Measurements from ENCODE around the gene PRCP. TPM values are rescaled to one million over a fixed set of nuclear protein-coding genes. Genes with fewer than 3 reads are reported as not detected.

PRCP gene
- total RNA-seq, 1 donor from 2014 or later: 62.0 TPM

- no peak for TF ChIP-seq EZH2 (IDR thresholded peaks at IDR 0.05; ENCODE audit: insufficient read depth, low read length)
- TF ChIP-seq, protein P1, sequence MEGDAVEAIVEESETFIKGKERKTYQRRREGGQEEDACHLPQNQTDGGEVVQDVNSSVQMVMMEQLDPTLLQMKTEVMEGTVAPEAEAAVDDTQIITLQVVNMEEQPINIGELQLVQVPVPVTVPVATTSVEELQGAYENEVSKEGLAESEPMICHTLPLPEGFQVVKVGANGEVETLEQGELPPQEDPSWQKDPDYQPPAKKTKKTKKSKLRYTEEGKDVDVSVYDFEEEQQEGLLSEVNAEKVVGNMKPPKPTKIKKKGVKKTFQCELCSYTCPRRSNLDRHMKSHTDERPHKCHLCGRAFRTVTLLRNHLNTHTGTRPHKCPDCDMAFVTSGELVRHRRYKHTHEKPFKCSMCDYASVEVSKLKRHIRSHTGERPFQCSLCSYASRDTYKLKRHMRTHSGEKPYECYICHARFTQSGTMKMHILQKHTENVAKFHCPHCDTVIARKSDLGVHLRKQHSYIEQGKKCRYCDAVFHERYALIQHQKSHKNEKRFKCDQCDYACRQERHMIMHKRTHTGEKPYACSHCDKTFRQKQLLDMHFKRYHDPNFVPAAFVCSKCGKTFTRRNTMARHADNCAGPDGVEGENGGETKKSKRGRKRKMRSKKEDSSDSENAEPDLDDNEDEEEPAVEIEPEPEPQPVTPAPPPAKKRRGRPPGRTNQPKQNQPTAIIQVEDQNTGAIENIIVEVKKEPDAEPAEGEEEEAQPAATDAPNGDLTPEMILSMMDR (IDR thresholded peaks at IDR 0.05; ENCODE audit: insufficient read depth, low read depth, low read length): no peak
- no peak overlapping the region for H3K4me2 ChIP-seq (ENCODE audit: low read length)
- Mint-ChIP-seq H3K4me3 (ENCODE audit: unreplicated experiment) (no peak overlapping the region), H3K4me1 (ENCODE audit: low read depth, unreplicated experiment) (no peaks in the 10 kb centered on the region), H3K9me3 (ENCODE audit: unreplicated experiment) (no peaks in the 10 kb centered on the region), H3K27me3 (ENCODE audit: low read depth, unreplicated experiment) (no peaks in the 10 kb centered on the region), H3K27ac (ENCODE audit: unreplicated experiment) (no peak overlapping the region), H3K36me3 (ENCODE audit: low read depth, unreplicated experiment) (peaks cover 10% of the 10 kb centered on the region)
- H3K79me2 ChIP-seq (ENCODE audit: insufficient read depth, low read length): no peaks in the 10 kb centered on the region
- FAIRE-seq (no peak), DNase-seq (ENCODE audit: low read depth) (no peak)
- H3K27me3 ChIP-seq (ENCODE audit: insufficient read depth, low read length): no peaks in the 10 kb centered on the region
- no peak overlapping the region for H2AFZ ChIP-seq (ENCODE audit: low read depth, low read length)
- no peaks in the 10 kb centered on the region for H3K4me1 ChIP-seq (ENCODE audit: insufficient read depth, low read length)
- H3K36me3 ChIP-seq (ENCODE audit: insufficient read depth, low read length): no peaks in the 10 kb centered on the region
- H4K20me1 ChIP-seq (ENCODE audit: insufficient read depth, low read length): no peaks in the 10 kb centered on the region
- no peaks in the 10 kb centered on the region for H3K9me3 ChIP-seq (ENCODE audit: insufficient read depth, low read depth, low read length)
- no peak overlapping the region for H3K4me3 ChIP-seq (ENCODE audit: insufficient read depth, low read depth, low read length)
- no peak overlapping the region for H3K9ac ChIP-seq (ENCODE audit: low read length)
- H3K27ac ChIP-seq (ENCODE audit: low read depth, low read length): no peak overlapping the region
Observed at GRCh38 chr11:82872377-82873150, 27.7 kb downstream of the PRCP start.

- TF ChIP-seq, protein P1 (IDR thresholded peaks at IDR 0.05; ENCODE audit: insufficient read depth, low read depth, low read length): no peak
- TF ChIP-seq EZH2 (IDR thresholded peaks at IDR 0.05; ENCODE audit: insufficient read depth, low read length): no peak
- FAIRE-seq (no peak), DNase-seq (ENCODE audit: low read depth) (no peak)
- no peaks in the 10 kb centered on the region for H4K20me1 ChIP-seq (ENCODE audit: insufficient read depth, low read length)
- H3K4me3 Mint-ChIP-seq (ENCODE audit: unreplicated experiment): no peak overlapping the region
- H3K4me1 Mint-ChIP-seq (ENCODE audit: low read depth, unreplicated experiment): no peaks in the 10 kb centered on the region
- no peak overlapping the region for H3K27ac ChIP-seq (ENCODE audit: low read depth, low read length)
- H3K27ac Mint-ChIP-seq (ENCODE audit: unreplicated experiment): no peak overlapping the region
- no peak overlapping the region for H3K9ac ChIP-seq (ENCODE audit: low read length)
- no peaks in the 10 kb centered on the region for H3K27me3 Mint-ChIP-seq (ENCODE audit: low read depth, unreplicated experiment)
- no peak overlapping the region for H3K4me3 ChIP-seq (ENCODE audit: insufficient read depth, low read depth, low read length)
- H3K79me2 ChIP-seq (ENCODE audit: insufficient read depth, low read length): no peaks in the 10 kb centered on the region
- H3K27me3 ChIP-seq (ENCODE audit: insufficient read depth, low read length): no peaks in the 10 kb centered on the region
- no peaks in the 10 kb centered on the region for H3K9me3 Mint-ChIP-seq (ENCODE audit: unreplicated experiment)
- no peaks in the 10 kb centered on the region for H3K4me1 ChIP-seq (ENCODE audit: insufficient read depth, low read length)
- no peaks in the 10 kb centered on the region for H3K36me3 ChIP-seq (ENCODE audit: insufficient read depth, low read length)
- no peaks in the 10 kb centered on the region for H3K9me3 ChIP-seq (ENCODE audit: insufficient read depth, low read depth, low read length)
- no peak overlapping the region for H2AFZ ChIP-seq (ENCODE audit: low read depth, low read length)
- peaks cover 7% of the 10 kb centered on the region for H3K36me3 Mint-ChIP-seq (ENCODE audit: low read depth, unreplicated experiment)
- no peak overlapping the region for H3K4me2 ChIP-seq (ENCODE audit: low read length)
Observed at GRCh38 chr11:82871646-82872045, 28.6 kb downstream of the PRCP start.

DNA sequence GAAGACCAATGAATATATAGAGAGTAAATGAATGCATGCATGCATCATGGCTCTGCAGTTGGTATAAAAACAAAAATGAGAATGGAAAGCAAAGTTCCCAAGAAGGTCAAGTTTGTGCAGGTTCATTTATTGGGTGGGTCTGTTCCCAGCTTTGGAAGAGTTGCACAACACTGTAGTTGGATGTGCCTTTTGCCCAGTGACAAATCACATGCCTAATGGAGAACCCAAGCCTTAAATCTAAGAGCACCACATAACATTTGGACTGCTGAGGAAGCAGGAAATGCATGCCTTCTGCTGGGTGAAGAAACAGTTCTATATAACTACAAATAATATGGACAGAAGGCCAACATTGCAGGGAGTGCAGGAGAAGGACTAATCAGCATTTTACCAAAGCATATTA, 30.6 kb downstream of the PRCP start:
- H4K20me1 ChIP-seq (ENCODE audit: insufficient read depth, low read length): no peaks in the 10 kb centered on the region
- no peak overlapping the region for H2AFZ ChIP-seq (ENCODE audit: low read depth, low read length)
- H3K27me3 ChIP-seq (ENCODE audit: insufficient read depth, low read length): no peaks in the 10 kb centered on the region
- TF ChIP-seq, protein P1 (IDR thresholded peaks at IDR 0.05; ENCODE audit: insufficient read depth, low read depth, low read length): no peak
- TF ChIP-seq EZH2 (IDR thresholded peaks at IDR 0.05; ENCODE audit: insufficient read depth, low read length): no peak
- Mint-ChIP-seq H3K27me3 (ENCODE audit: low read depth, unreplicated experiment) (no peaks in the 10 kb centered on the region), H3K4me1 (ENCODE audit: low read depth, unreplicated experiment) (peaks cover 2% of the 10 kb centered on the region), H3K4me3 (ENCODE audit: unreplicated experiment) (no peak overlapping the region), H3K36me3 (ENCODE audit: low read depth, unreplicated experiment) (no peaks in the 10 kb centered on the region), H3K9me3 (ENCODE audit: unreplicated experiment) (no peaks in the 10 kb centered on the region), H3K27ac (ENCODE audit: unreplicated experiment) (no peak overlapping the region)
- H3K4me3 ChIP-seq (ENCODE audit: insufficient read depth, low read depth, low read length): no peak overlapping the region
- H3K4me1 ChIP-seq (ENCODE audit: insufficient read depth, low read length): no peaks in the 10 kb centered on the region
- no peaks in the 10 kb centered on the region for H3K9me3 ChIP-seq (ENCODE audit: insufficient read depth, low read depth, low read length)
- no peak overlapping the region for H3K4me2 ChIP-seq (ENCODE audit: low read length)
- no peak for FAIRE-seq
- H3K36me3 ChIP-seq (ENCODE audit: insufficient read depth, low read length): no peaks in the 10 kb centered on the region
- no peak overlapping the region for H3K9ac ChIP-seq (ENCODE audit: low read length)
- H3K27ac ChIP-seq (ENCODE audit: low read depth, low read length): no peak overlapping the region
- no peak for DNase-seq (ENCODE audit: low read depth)
- no peaks in the 10 kb centered on the region for H3K79me2 ChIP-seq (ENCODE audit: insufficient read depth, low read length)

Measured in astrocyte (in vitro differentiated cells and primary cell).